HG03378 (cell line): Measurements from ENCODE around the gene EFCAB6.

Source experiments
- ATAC-seq: cut with Tn5 transposase; IDR thresholded peaks from one replicate; pipeline ENCODE4 v1.9.1; 2021; ENCODE audit warnings: mild to moderate bottlenecking, moderate library complexity; ENCODE audit not compliant: unreplicated experiment

EFCAB6 gene

GRCh38 chr22:43592476-43592875 lies 219.6 kb downstream of the EFCAB6 start:
- ATAC-seq = no peak

DNA sequence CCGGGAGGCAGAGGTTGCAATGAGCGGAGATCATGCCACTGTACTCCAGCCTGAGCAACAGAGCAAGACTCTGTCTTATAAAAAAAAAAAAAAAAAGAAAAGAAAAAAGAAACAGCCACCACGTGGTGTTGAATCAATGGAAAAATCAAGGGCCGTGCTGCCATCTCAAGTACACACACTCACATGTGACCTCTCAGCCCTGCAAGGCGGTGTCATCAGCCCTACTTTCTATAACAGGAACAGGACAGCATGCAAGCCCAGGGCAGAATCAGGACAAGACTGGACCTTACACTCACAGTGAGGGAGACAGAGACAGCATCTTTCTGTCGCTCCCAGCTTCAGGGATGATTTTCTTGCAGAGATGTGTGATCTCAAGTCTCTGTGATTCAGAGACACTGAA lies 220.7 kb downstream of the EFCAB6 start:
- no peak for ATAC-seq

DNA sequence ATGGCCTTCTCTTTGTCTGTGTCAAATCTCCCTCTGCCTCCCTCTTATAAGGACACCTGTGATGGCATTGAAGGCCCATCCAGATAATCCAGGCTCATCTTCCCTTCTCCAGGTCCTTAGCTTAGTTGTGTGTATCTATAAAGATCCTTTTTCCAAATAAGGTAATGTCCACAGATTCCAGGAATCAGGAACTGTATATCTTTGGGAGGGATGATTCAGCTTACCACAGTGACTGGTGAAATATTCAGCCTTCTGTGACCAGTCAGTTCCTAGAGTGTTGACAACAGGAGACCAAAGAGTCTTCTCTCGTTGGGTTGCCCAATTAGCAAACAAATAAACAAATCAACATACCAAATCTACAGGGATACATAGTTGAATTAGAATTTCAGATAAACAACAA lies 224.5 kb downstream of the EFCAB6 start:
- no peak for ATAC-seq

DNA sequence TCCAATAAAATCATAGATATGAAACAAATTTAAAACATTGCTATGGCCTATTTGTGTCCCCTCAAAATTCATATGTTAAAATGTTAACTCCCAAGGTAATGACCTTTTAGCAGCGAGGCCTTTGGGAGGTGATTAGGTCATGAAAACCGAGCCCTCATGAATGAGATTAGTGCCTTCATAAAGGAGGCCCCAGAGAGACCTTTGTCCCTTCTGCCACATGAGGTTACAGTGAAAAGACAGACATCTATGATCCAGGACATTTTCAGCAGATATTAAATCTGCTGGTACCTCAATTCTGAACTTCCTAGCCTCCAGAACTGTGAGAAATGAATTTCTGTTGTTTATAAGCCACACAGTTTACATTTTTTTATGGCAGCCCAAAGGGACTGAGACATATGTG lies 228.6 kb downstream of the EFCAB6 start:
- no peak for ATAC-seq

DNA sequence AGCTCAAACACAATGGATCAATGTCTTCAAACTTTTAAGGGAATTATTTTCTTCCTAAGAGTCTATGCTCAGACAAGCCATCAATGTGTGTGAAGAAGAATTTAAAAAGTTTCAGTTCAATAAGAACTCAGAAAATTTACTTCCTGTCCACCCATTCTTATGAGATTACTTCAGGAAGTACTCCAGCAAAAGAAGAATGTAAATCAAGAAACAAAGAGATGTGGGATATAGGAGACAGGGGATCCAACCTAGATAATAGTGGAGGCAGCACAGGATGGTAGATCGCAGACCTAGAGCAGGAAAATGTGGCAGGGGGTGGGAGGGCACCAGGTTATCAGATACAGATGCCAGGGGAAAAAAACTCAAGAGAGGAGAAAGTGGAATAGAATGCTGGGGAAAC lies 229.7 kb downstream of the EFCAB6 start:
- ATAC-seq = no peak

DNA sequence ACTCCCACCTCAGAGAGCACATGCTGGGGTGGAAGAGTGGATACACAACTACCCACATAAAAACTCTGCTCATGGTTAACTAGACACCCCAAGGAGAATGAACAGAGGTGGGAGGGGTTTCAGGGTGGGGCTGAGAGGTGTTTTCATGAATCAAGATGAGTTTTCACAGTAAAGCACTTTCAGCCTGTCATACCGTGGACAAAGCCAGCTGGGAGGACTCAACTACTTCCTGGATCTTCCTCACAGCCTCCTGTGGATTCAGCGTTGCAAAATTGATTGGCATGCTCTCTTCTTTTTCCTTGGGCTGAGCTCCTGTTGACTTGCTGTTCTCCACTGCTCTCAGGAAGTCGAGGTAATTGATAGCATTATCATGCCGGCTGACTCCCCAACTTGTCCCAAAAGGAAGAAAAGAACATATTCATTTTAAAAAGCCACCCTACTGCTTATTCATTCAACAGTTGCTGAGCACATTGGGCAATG lies 231.8 kb downstream of the EFCAB6 start:
- ATAC-seq = no peak

DNA sequence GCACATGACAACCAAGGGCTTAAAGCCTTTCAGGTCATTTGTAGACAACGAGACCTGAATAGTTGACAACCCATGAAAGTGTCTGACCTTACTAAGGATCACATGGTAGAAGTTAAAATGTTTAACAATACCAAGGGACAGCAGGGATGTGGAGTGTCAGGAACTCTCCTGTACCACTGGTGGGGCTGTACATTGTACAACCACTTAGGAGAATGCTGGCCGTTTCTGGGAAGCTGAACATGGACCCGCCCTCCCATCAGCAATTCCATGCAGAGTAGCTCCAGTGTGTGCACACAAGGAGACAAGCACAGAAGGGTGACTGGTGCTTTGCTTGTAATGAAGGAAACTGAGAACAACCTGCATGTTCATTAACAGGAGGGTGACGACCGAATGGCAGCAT lies 237.4 kb downstream of the EFCAB6 start:
- ATAC-seq = no peak

DNA sequence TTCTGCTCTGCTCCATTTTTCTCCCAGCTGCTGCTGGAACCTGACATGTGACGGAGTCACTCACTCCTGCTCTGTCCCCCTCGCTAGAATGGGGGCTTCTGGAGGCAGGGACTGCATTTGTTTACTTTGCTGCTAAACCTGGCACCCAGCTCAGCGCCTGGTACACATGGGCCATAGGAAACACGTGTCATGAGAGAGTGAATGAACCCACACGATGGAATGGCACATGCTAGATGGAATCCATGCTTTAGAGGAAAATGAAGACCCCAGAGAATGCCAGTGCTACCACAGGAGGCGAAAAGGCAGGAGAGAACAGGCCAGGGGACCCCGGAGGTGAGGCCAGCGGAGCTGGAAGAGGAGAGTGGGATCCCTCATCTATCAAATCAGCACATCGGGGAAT lies 239.4 kb downstream of the EFCAB6 start:
- no peak for ATAC-seq

DNA sequence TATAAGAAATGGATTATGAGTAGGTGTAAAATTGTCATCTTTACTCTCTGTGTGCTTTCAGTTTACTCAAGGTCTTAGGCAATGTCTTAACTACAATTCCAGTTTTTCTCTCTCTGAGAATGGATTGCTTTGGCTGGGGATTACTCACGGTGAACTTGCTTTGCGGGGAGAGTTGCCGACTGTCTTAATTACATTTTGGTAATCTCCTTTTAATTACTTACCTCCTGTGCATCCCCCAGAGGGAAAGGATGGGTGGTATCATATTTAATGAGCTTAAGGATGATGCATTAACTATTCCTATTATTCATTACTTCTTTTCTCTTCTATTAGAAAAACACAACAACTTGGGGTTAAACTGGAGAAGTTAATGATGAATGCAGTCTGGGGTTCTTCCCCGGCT lies 240.9 kb downstream of the EFCAB6 start:
- no peak for ATAC-seq

GRCh38 chr22:43570531-43571165 lies 241.5 kb downstream of the EFCAB6 start:
- ATAC-seq = no peak

DNA sequence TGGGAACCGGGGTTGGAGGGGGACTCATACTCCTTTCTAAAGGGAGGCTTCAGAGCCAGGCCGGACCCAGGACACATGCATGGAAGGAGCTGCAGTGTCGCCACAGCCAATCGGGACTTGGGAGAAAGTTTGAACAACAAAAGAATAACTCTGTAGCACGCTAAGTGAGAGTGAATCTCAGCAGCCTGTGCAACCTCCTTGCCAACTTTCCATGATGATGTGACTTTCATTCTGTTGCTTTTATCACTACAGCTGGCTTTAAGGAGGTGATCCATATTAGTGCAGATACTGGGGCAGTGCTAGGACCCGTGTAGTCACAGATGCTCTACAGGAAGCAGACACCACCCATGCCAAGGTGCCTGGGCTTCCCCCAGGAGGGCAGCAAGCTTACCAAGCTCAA lies 243.0 kb downstream of the EFCAB6 start:
- no peak for ATAC-seq

- no peak for ATAC-seq
These were observed 244.3 kb downstream of the EFCAB6 start for GRCh38 chr22:43567691-43568324.

- ATAC-seq = no peak
These were observed 245.4 kb downstream of the EFCAB6 start for GRCh38 chr22:43566561-43567332.

DNA sequence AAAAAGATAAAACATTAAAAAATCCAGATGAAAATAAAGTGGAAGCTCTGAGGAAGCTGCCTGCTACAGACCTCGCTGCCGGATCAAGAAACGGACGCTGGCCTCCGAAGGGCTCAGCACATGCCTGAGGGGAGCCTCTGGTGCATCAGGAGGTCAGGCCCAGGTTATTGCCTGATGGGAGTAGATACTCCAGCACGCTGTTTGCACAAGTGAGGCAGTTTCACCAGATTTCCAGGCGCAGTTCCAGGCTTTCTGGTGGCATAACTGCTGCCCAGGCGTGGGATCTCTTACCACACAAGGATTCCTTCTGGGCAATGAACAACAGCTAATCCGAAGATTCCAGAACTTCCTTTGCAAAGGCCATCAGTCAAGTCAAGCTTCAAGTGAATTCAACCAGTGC lies 246.1 kb downstream of the EFCAB6 start:
- no peak for ATAC-seq

DNA sequence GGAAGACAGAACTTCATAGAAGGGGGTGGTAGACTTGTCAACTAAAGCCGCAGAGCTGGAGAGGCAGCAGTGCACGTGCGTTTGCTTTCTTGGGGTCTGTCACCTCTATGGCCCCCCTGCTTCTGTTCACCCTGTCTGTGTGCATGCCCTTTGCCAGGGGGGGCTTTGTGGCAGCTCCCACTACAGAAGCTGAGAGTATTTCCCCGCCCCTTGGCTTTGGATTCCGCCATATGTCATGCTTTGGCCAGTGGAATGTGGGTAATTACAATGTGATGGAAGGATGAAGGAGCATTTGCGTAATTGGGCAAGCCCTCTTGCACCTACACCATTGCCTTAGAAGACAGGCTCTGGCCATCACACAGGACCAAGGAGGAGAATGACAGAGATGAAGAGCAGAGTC lies 247.2 kb downstream of the EFCAB6 start:
- no peak for ATAC-seq

DNA sequence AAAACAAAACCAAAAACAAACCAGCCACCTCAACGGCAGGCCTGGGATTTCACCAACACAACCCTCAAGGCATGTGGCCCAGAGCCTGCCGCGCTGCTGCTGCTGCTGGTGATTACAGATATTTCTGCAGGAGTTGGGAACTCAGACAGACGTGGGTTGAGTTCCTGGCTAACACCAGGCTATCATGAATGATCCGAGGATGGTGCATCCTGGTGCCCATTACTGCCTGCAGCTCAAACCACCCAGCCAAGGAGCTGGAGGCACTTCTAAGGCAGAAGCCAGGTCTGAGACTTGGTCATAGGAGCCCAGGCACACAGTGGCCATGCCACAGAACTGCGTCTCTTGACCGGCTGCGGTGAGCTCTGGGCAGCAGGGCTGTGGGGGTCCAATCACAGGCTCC lies 248.5 kb downstream of the EFCAB6 start:
- ATAC-seq = no peak

GRCh38 chr22:43562843-43563242 lies 249.3 kb downstream of the EFCAB6 start:
- ATAC-seq = no peak

- no peak for ATAC-seq
These were observed 250.5 kb downstream of the EFCAB6 start for GRCh38 chr22:43561415-43562178.

GRCh38 chr22:43560651-43561050 lies 251.5 kb downstream of the EFCAB6 start:
- ATAC-seq = no peak

GRCh38 chr22:43555561-43556515 lies 256.3 kb downstream of the EFCAB6 start:
- no peak for ATAC-seq
